Rectal smooth muscle tissue (tissue), 1 donor: Measurements from ENCODE around the gene KRTAP5-1.

Source experiments
- H3K27ac ChIP-seq: one replicate; pipeline ENCODE4 v1.7.0; 2013; ENCODE audit warnings: low read depth, low read length, inconsistent platforms
- H3K27me3 ChIP-seq: one replicate; pipeline ENCODE4 v1.7.0; 2013; ENCODE audit warnings: low read length; ENCODE audit not compliant: control insufficient read depth, insufficient read depth
- H3K36me3 ChIP-seq: one replicate; pipeline ENCODE4 v1.7.0; 2013; ENCODE audit warnings: low read length; ENCODE audit not compliant: control insufficient read depth, insufficient read depth
- H3K4me1 ChIP-seq: one replicate; pipeline ENCODE4 v1.7.0; 2013; ENCODE audit warnings: low read length; ENCODE audit not compliant: control insufficient read depth, insufficient read depth
- H3K4me3 ChIP-seq: one replicate; pipeline ENCODE4 v1.7.0; 2013; ENCODE audit warnings: low read length
- H3K9ac ChIP-seq: one replicate; pipeline ENCODE4 v1.7.0; 2013; ENCODE audit warnings: low read length

The KRTAP5-1 gene

GRCh38 chr11:1567721-1568100 is 17.4 kb downstream of the KRTAP5-1 start:
- H3K27ac ChIP-seq, result no peak overlapping the region
- H3K4me3 ChIP-seq, result no peak overlapping the region
- H3K27me3 ChIP-seq, result peaks cover 2% of the 10 kb centered on the region
- H3K4me1 ChIP-seq, result peaks cover 38% of the 10 kb centered on the region
- H3K36me3 ChIP-seq, result no peaks in the 10 kb centered on the region
- no peak overlapping the region for H3K9ac ChIP-seq

- Histone ChIP-seq H3K27me3 (peaks cover 2% of the 10 kb centered on the region), H3K4me1 (peaks cover 38% of the 10 kb centered on the region), H3K9ac (no peak overlapping the region), H3K4me3 (no peak overlapping the region), H3K27ac (peak overlapping the region; percentile 7), H3K36me3 (no peaks in the 10 kb centered on the region)
Measured at GRCh38 chr11:1567052-1567720, 17.9 kb downstream of the KRTAP5-1 start.

GRCh38 chr11:1566381-1567051 is 18.6 kb downstream of the KRTAP5-1 start:
- peaks cover 2% of the 10 kb centered on the region for H3K27me3 ChIP-seq
- H3K4me3 ChIP-seq, result no peak overlapping the region
- H3K9ac ChIP-seq, result no peak overlapping the region
- H3K4me1 ChIP-seq, result peaks cover 38% of the 10 kb centered on the region
- no peaks in the 10 kb centered on the region for H3K36me3 ChIP-seq
- H3K27ac ChIP-seq, result no peak overlapping the region

GRCh38 chr11:1565904-1566247 is 19.2 kb downstream of the KRTAP5-1 start:
- Histone ChIP-seq H3K27ac (no peak overlapping the region), H3K9ac (no peak overlapping the region), H3K27me3 (peaks cover 2% of the 10 kb centered on the region), H3K36me3 (no peaks in the 10 kb centered on the region), H3K4me1 (peaks cover 38% of the 10 kb centered on the region), H3K4me3 (no peak overlapping the region)

- H3K4me1 ChIP-seq, result peaks cover 34% of the 10 kb centered on the region
- peak overlapping the region; percentile 9 for H3K4me3 ChIP-seq
- peak overlapping the region; percentile 87 for H3K27ac ChIP-seq
- H3K27me3 ChIP-seq, result peaks cover 2% of the 10 kb centered on the region
- peaks cover under 1% of the 10 kb centered on the region for H3K36me3 ChIP-seq
- H3K9ac ChIP-seq, result no peak overlapping the region
Measured at GRCh38 chr11:1565173-1565903, 19.7 kb downstream of the KRTAP5-1 start.

GRCh38 chr11:1564535-1565172 is 20.4 kb downstream of the KRTAP5-1 start:
- Histone ChIP-seq H3K9ac (no peak overlapping the region), H3K36me3 (peaks cover 6% of the 10 kb centered on the region), H3K4me3 (peak overlapping the region; percentile 9), H3K27ac (peak overlapping the region; percentile 87), H3K4me1 (peaks cover 32% of the 10 kb centered on the region), H3K27me3 (peaks cover 2% of the 10 kb centered on the region)

GRCh38 chr11:1563697-1564534 is 21.2 kb downstream of the KRTAP5-1 start:
- Histone ChIP-seq H3K27me3 (peaks cover 2% of the 10 kb centered on the region), H3K27ac (peak overlapping the region; percentile 66), H3K4me1 (peaks cover 34% of the 10 kb centered on the region), H3K36me3 (peaks cover 6% of the 10 kb centered on the region), H3K9ac (no peak overlapping the region), H3K4me3 (peak overlapping the region; percentile 38)

GRCh38 chr11:1563149-1563638 is 21.9 kb downstream of the KRTAP5-1 start:
- H3K4me1 ChIP-seq, result peaks cover 33% of the 10 kb centered on the region
- H3K36me3 ChIP-seq, result peaks cover 6% of the 10 kb centered on the region
- H3K9ac ChIP-seq, result no peak overlapping the region

GRCh38 chr11:1562469-1563148 is 22.5 kb downstream of the KRTAP5-1 start:
- Histone ChIP-seq H3K27ac (no peak overlapping the region), H3K4me1 (peaks cover 37% of the 10 kb centered on the region), H3K9ac (no peak overlapping the region), H3K4me3 (no peak overlapping the region), H3K27me3 (peaks cover 2% of the 10 kb centered on the region), H3K36me3 (peaks cover 8% of the 10 kb centered on the region)

More at GRCh38 chr11:1563149-1563638, 21.9 kb downstream of the KRTAP5-1 start:
- no peak overlapping the region for H3K4me3 ChIP-seq
- no peak overlapping the region for H3K27ac ChIP-seq
- H3K27me3 ChIP-seq, result peaks cover 2% of the 10 kb centered on the region

- no peak overlapping the region for H3K27ac ChIP-seq
- no peak overlapping the region for H3K9ac ChIP-seq
- H3K36me3 ChIP-seq, result peaks cover 9% of the 10 kb centered on the region
- H3K4me1 ChIP-seq, result peaks cover 36% of the 10 kb centered on the region
- no peak overlapping the region for H3K4me3 ChIP-seq
- H3K27me3 ChIP-seq, result peaks cover 2% of the 10 kb centered on the region
Measured at GRCh38 chr11:1561955-1562354, 23.1 kb downstream of the KRTAP5-1 start.

GRCh38 chr11:1561266-1561665 is 23.8 kb downstream of the KRTAP5-1 start:
- H3K36me3 ChIP-seq, result peaks cover 9% of the 10 kb centered on the region
- H3K27me3 ChIP-seq, result peaks cover 2% of the 10 kb centered on the region
- peak overlapping the region; percentile 28 for H3K27ac ChIP-seq
- no peak overlapping the region for H3K9ac ChIP-seq
- no peak overlapping the region for H3K4me3 ChIP-seq
- H3K4me1 ChIP-seq, result peaks cover 36% of the 10 kb centered on the region
